Mononuclear cell (primary cell): ENCODE results near the gene TIMP3. TPM values are rescaled to one million over a fixed set of nuclear protein-coding genes. Genes with fewer than 3 reads are reported as not detected.

Experiments
- H3K27me3 ChIP-seq: 2 replicates; pipeline ENCODE4 v1.6.0; 2011; ENCODE audit warnings: low read length, control low read depth; ENCODE audit not compliant: insufficient read depth
- H3K4me1 ChIP-seq: 2 replicates; pipeline ENCODE4 v1.5.1; 2011; ENCODE audit warnings: mild to moderate bottlenecking, low read length, control low read depth; ENCODE audit not compliant: insufficient read depth
- H3K4me3 ChIP-seq: 2 replicates; pipeline ENCODE4 v1.5.1; 2011; ENCODE audit warnings: mild to moderate bottlenecking, low read length, moderate library complexity
- H3K9me3 ChIP-seq: 2 replicates; pipeline ENCODE4 v1.5.1; 2011; ENCODE audit warnings: low read depth, mild to moderate bottlenecking, control low read depth, low read length
- total RNA-seq: library from RNA; depleted of rRNA; stranded (reverse); fragments of >200 nt; gene quantifications from one replicate; pipeline ENCODE4 v1.2.3, GENCODE V29; 2012

Gene TIMP3
- total RNA-seq, 1 donor = 0.21 TPM

DNA sequence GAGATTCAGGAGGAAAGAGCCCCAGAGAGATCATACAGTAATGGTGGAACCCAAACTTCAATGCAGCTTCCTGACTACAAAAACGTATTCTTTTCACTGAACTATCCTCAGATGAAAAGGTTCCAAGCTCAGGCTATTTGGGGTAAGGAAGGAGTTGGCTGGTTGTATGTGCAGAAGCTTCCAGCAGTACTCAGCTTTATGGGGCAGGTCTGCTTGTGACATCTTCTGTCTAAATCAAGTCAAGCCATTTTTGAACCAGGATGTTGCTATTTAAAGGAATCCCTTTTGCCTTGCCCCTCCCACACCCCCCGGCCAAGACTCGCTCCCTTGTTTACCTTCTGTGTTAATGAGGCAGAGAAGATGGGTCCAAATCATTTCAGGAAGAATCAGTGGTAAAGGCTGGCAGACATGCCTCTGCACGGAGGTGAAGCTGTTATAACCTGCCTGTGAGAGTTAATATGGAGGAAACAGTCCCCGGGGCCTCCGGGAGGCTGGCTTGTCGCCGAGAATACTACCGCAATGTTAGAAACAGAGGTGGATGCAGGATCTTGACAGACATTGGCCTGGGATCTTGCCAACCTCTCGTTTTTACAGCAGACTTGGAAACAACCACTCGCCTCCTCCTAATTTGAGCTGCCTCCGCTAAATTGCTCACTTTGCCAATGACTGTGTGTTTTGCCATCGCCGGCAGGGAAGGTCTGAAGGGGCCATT is 45.4 kb downstream of the TIMP3 start:
- Histone ChIP-seq H3K4me3 (no peak overlapping the region), H3K4me1 (no peaks in the 10 kb centered on the region), H3K27me3 (no peaks in the 10 kb centered on the region), H3K9me3 (no peaks in the 10 kb centered on the region)

DNA sequence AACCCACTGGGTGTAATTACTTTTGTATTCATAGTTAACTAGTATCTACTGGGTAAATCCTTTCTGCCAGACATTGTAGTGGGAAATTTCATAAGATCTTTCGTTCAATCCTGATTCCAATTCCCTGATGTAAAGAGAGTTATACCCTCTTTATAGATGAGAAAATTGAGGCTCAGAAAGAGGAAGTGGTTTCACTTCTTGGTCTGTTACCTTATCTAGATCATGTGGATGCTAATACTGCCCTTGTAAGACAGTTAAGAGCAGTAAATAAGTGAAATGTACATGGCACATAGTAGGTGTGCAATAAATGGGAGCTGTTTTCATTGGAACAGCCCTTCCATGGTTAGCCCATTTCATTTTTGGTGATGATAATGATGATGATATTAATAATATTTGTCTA is 46.7 kb downstream of the TIMP3 start:
- H3K9me3 ChIP-seq = no peaks in the 10 kb centered on the region
- no peak overlapping the region for H3K4me3 ChIP-seq
- H3K27me3 ChIP-seq = no peaks in the 10 kb centered on the region
- no peaks in the 10 kb centered on the region for H3K4me1 ChIP-seq

DNA sequence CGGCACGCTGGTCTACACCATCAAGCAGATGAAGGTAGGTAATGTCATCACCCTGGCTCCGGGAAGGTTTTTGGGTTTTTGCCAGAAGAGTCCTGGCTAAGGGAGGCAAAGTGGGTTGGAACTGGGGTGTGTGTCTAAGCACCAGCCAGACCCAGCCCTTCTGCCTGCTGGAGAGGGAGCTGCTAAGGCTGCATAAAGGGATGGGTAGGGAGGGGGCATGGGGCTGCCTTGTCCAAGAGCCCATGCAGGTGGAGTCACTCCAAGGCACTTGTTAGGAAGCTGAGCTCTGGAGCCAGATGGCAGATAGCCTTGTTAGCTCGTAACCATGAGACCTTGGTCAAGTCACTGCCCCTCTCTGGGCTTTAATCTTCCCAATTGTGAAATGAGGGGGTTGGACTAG is 48.0 kb downstream of the TIMP3 start:
- Histone ChIP-seq H3K9me3 (no peaks in the 10 kb centered on the region), H3K27me3 (no peaks in the 10 kb centered on the region), H3K4me1 (no peaks in the 10 kb centered on the region), H3K4me3 (no peak overlapping the region)

DNA sequence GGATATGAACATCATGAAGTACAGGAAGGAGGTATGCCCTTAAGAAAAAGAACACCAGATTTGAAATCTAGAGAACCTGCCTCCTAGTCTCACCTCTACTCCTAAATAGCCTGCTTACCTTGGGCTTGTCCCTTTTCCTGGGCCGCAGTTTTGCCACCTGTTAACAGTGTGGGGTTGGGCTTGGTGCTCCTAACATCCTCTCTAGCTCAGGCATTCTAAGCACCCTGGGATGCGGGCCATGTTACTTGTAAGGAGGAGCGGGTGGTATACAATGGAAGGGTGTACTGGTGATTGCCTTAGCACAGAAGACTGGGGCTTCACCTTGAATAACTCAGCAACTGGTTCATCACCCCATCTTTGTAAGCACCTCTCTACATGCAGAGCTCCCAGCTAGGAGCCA is 48.7 kb downstream of the TIMP3 start:
- Histone ChIP-seq H3K4me1 (no peaks in the 10 kb centered on the region), H3K27me3 (no peaks in the 10 kb centered on the region), H3K9me3 (no peaks in the 10 kb centered on the region), H3K4me3 (no peak overlapping the region)

DNA sequence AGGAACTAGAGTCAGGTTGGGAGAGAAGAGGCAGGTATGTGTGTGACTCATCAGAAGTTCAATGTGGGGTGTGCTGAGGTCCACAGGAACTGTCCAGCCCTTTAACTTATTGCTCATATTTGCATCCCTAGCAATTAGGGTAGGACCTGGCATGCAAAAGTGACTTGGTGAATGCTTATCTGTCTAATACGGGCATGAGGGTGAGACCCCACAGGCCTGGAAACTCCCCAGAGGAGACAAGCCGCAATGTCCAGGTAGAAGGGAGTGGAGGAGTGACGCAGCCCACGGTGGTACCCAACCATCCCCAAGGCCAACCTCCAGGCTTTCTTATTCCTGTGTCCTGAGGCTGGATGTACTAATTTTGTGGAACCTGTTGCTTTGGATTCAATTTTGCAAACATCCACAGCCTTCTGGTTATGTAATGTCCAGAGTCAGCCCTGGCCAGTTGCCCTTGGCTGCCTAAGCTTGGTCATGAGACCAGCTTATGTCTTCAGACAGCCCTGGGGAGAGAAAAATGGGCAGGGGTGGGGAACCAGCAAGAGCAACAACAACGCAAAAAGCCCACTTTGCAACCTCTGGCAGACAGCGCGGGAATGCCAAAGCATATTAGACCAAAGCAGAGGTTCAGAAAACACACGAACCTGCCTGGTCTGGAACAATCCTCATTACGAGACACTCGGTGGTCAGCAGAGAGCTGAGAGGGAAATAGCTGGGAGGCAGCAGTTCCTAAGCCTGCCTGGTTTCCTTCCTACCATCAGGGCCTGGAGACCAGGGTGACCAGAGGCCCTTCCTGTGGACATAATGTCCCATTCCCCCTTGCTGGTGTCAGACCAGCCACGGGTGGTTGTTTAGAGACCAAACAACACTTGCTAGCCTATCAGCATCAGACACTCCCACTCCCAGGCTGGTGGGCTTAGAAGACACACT is 49.3 kb downstream of the TIMP3 start:
- H3K4me3 ChIP-seq = no peak overlapping the region
- H3K9me3 ChIP-seq = no peaks in the 10 kb centered on the region
- no peaks in the 10 kb centered on the region for H3K27me3 ChIP-seq
- no peaks in the 10 kb centered on the region for H3K4me1 ChIP-seq

DNA sequence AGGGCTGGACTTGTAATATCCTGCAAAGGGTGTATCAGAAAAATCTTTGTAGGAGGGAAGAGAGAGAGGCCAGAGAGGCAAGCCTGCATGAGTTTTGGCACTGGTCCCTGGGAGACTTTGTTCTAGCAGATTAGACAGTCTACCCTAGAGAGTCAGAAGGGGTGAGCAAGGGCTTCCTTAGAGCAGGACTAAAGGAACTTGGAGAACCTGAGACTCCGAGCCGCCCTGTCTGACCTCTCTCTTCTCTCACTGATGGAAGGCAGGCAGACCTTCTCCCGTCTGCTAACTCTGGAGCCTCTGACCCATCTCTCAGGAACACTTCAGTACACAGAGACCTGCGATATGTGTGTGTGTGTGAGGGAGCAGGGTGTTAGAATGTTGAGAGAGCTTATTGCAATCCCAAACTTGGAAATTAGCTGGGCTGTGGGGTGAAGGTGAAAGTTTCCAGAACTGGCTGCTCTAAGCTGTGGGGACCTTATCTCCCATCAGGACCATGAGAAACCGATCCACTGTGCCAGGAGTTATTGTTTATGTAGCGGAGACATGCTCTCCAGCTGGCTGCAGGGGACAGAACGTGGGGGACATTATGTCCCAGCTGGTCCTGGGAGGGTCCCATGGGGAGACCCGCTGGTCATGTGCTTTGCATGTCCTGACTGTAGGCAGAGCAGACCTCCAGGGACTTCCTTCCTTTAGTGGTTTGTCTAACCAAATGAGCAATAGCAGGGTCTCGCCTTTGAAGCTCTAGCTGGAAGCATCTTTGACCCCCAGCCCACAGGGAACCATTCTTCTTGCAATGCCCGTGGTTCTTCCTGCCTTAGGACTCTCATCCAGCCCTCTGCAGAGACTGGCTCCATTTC is 51.1 kb downstream of the TIMP3 start:
- Histone ChIP-seq H3K4me1 (no peaks in the 10 kb centered on the region), H3K4me3 (no peak overlapping the region), H3K9me3 (no peaks in the 10 kb centered on the region), H3K27me3 (no peaks in the 10 kb centered on the region)

DNA sequence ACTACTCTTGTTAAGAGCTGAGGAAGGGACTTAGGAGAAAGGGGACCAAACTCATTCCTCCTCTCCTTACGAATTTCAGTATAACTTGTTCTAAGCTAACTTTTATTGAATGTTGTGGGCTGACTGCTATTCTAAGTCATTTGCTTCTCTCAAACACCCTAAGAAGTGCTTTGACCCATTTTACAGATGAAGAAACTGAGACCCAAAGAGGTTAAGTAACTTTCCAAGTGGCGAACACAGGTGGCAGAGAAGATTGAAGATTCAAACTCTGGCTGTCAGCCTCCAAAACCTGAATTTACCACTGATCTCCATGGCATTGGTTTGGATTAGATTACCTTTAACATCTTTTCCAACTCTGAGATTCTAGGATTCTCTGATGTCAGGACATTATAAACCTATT is 52.2 kb downstream of the TIMP3 start:
- no peaks in the 10 kb centered on the region for H3K27me3 ChIP-seq
- no peaks in the 10 kb centered on the region for H3K9me3 ChIP-seq
- no peak overlapping the region for H3K4me3 ChIP-seq
- H3K4me1 ChIP-seq = no peaks in the 10 kb centered on the region

DNA sequence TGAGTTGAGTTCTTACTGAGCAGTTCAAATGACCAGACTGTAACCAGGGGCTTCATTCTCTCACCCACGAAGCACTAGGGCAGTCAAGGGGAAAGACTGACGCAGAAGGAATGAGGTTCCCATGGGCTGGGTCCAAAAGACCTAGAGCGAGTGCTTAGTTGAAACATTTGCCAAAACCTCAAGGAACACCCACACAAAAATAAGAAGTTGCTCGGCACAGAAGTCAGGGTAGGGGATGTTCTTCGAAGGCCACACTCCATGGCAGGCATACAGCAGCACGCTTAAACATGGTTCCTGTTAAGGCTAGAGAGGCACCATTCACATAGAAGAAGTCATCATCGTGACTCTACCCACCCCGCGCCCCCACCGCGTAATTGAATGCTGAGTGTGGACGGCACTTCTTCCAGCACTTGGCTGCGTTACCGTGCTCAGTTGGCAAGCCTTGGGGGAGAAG is 52.9 kb downstream of the TIMP3 start:
- H3K4me1 ChIP-seq = no peaks in the 10 kb centered on the region
- H3K4me3 ChIP-seq = no peak overlapping the region
- H3K9me3 ChIP-seq = no peaks in the 10 kb centered on the region
- no peaks in the 10 kb centered on the region for H3K27me3 ChIP-seq

DNA sequence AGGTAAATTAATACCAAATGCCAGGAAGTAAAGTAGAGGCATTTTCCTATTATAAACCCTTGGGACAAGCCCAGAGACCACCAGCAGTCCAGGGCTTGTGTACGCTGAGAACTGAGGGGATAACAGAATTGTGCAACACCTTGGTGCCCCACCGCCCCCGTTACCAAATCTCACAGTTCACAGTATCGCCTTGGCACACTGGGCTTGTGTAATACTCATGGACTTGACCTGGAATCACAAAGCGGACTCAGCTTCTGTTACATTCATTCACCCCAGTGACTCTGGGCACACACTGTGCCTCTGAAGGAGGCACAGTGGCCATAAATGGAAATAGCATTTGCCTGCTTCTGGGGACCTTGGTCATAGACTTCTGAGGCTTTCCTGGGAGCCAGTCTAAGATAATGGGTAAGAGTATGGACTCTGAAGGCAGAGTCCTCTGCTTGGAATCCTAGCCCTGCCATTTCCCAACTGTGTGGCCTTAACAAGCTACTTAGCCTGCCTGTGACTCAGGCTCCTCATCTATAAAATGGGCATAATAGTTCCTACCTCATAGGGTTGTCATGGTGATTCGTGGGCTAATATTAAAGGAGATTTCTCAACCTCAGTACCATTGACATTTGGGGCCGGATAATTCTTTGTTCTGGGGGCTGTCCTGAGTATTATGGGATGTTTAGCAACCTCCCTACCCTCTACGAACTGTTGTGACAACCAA is 53.7 kb downstream of the TIMP3 start:
- Histone ChIP-seq H3K4me3 (no peak overlapping the region), H3K9me3 (no peaks in the 10 kb centered on the region), H3K4me1 (no peaks in the 10 kb centered on the region), H3K27me3 (no peaks in the 10 kb centered on the region)

DNA sequence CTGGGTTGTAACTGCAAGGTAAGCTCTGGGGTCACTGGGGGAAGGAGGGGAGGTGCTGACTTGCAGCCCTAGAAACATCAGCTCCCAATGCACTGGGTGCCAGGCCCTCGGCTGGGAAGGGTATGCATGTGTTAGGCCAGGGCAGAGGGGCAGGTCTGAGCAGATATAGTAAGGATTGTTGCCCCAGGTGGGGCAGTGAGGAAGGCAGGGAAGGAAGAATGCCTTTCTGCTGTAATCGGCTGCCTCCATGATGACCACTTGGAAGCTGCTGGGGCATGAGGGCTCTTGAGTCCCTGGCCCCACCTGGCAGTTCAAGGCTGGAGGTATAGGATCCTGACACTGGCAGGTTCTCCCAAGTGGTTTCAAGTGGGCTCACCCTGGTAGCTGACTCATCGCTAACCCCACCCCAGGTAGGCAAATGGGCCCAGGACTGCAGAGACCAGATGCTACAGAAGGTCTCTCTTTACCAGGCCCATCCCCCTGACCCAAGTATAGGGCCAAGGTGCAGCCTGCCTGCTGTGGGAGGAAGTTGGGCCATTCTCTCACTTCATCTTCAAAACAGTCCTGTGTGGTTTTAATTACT is 56.7 kb downstream of the TIMP3 start:
- Histone ChIP-seq H3K9me3 (no peaks in the 10 kb centered on the region), H3K27me3 (no peaks in the 10 kb centered on the region), H3K4me1 (no peaks in the 10 kb centered on the region)

DNA sequence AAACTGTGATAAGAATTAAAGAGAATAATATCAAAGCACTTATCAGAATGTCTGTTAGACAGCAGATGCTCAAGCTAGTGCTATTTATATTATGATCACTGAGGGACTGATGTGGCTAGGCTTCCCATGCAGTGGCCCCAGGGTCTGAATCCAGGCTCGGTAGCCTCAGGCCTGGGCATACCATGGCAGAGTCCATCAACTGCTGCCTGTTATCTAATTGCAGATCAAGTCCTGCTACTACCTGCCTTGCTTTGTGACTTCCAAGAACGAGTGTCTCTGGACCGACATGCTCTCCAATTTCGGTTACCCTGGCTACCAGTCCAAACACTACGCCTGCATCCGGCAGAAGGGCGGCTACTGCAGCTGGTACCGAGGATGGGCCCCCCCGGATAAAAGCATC is 57.5 kb downstream of the TIMP3 start:
- Histone ChIP-seq H3K4me3 (no peak overlapping the region), H3K9me3 (no peaks in the 10 kb centered on the region), H3K4me1 (no peaks in the 10 kb centered on the region), H3K27me3 (no peaks in the 10 kb centered on the region)

More for the DNA sequence above, 56.7 kb downstream of the TIMP3 start:
- no peak overlapping the region for H3K4me3 ChIP-seq

DNA sequence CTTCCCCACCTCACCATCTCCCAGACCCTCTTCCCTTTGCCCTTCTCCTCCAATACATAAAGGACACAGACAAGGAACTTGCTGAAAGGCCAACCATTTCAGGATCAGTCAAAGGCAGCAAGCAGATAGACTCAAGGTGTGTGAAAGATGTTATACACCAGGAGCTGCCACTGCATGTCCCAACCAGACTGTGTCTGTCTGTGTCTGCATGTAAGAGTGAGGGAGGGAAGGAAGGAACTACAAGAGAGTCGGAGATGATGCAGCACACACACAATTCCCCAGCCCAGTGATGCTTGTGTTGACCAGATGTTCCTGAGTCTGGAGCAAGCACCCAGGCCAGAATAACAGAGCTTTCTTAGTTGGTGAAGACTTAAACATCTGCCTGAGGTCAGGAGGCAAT is 58.2 kb downstream of the TIMP3 start:
- H3K4me3 ChIP-seq = no peak overlapping the region
- H3K27me3 ChIP-seq = no peaks in the 10 kb centered on the region

DNA sequence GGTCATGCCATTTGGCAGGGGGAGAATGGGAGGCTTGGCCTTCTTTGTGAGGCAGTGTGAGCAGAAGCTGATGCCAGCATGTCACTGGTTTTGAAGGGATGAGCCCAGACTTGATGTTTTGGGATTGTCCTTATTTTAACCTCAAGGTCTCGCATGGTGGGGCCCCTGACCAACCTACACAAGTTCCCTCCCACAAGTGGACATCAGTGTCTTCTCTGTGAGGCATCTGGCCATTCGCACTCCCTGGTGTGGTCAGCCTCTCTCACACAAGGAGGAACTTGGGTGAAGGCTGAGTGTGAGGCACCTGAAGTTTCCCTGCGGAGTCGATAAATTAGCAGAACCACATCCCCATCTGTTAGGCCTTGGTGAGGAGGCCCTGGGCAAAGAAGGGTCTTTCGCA is 59.8 kb downstream of the TIMP3 start:
- Histone ChIP-seq H3K4me3 (no peak overlapping the region), H3K9me3 (no peaks in the 10 kb centered on the region), H3K4me1 (no peaks in the 10 kb centered on the region), H3K27me3 (no peaks in the 10 kb centered on the region)

More for the DNA sequence above, 58.2 kb downstream of the TIMP3 start:
- Histone ChIP-seq H3K9me3 (no peaks in the 10 kb centered on the region), H3K4me1 (no peaks in the 10 kb centered on the region)

DNA sequence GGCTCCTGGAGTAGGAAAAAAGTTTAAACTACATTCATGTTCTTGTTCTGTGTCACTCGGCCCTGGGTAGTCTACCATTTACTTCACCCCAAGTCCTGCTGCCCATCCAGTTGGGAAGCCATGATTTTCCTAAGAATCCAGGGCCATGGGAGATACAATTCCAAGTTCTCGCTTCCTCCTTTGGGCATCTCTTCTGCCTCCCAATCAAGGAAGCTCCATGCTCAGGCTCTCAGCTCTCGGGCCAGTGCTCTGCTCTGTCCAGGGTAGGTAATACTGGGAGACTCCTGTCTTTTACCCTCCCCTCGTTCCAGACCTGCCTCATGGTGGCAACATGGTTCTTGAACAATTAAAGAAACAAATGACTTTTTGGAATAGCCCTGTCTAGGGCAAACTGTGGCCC is 60.6 kb downstream of the TIMP3 start:
- no peaks in the 10 kb centered on the region for H3K4me1 ChIP-seq
- H3K4me3 ChIP-seq = no peak overlapping the region
- no peaks in the 10 kb centered on the region for H3K27me3 ChIP-seq
- no peaks in the 10 kb centered on the region for H3K9me3 ChIP-seq
